Skeletal muscle tissue (tissue), 4 donors: ENCODE data around the gene FAM200B. TPM values are rescaled to one million over a fixed set of nuclear protein-coding genes. Genes with fewer than 3 reads are reported as not detected.
"Not testable (repeated sequence)": the region's sequence is repeated elsewhere in the genome, so short reads cannot be mapped to it uniquely, and the experiment has no call there.

ENCODE experiments used
- H3K27ac ChIP-seq: one replicate; pipeline ENCODE4 v1.7.0; 2013; ENCODE audit warnings: mild to moderate bottlenecking, low read depth, low read length, inconsistent platforms
- H3K27me3 ChIP-seq, 3 donors: one replicate each; pipeline ENCODE4 v1.7.0; 2013; ENCODE audit warnings: low read length in 3 of 3; ENCODE audit not compliant: control insufficient read depth in 3 of 3, insufficient read depth in 3 of 3
- H3K36me3 ChIP-seq, 3 donors: one replicate each; pipeline ENCODE4 v1.7.0; 2013; ENCODE audit warnings: low read length in 3 of 3; ENCODE audit not compliant: control insufficient read depth in 3 of 3, insufficient read depth in 3 of 3
- H3K4me1 ChIP-seq, 3 donors: one replicate each; pipeline ENCODE4 v1.7.0; 2013; ENCODE audit warnings: low read length in 3 of 3, mild to moderate bottlenecking in 3 of 3; ENCODE audit not compliant: control insufficient read depth in 3 of 3, insufficient read depth in 3 of 3
- H3K4me3 ChIP-seq, 3 donors: one replicate each; pipeline ENCODE4 v1.7.0; 2013; ENCODE audit warnings: low read length in 3 of 3
- H3K9ac ChIP-seq, 3 donors: one replicate each; pipeline ENCODE4 v1.7.0; 2013; ENCODE audit warnings: low read length in 3 of 3, mild to moderate bottlenecking in 3 of 3, moderate library complexity in 2 of 3, low read depth in 1 of 3
- H3K9me3 ChIP-seq, 3 donors: one replicate each; pipeline ENCODE4 v1.7.0; 2013; ENCODE audit warnings: low read length in 3 of 3; ENCODE audit not compliant: control insufficient read depth in 3 of 3
- total RNA-seq: library from RNA; depleted of rRNA; stranded (reverse); fragments of >200 nt; gene quantifications from one replicate; pipeline ENCODE4 v1.2.3, GENCODE V29; 2014
- donor health status: Osteomylitis.

The FAM200B gene
- total RNA-seq, 1 donor from 2014 or later = 12.0 TPM

DNA sequence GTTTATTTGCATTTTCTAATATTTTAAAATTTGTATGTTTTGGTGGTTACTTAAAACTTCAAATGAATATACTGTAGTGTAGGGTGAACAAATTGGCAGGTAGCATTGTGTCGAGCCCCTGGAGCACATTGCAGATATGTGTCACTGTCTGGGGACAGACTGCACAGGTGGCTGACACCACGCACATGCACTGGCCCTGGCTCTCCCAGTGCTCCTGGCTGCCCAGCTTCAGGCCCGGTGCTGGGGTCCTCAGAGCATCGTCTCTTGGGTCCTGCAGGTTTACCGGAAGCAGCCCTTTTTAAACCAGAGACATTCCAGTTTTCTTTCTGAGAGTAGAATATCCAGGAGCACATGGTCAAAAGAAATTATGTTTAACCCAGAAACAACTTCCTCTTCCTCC, 36.8 kb downstream of the FAM200B start:
- H3K36me3 ChIP-seq = peaks cover 0 to 6% (median 0%) of the 10 kb centered on the region in 3 donors
- H3K27ac ChIP-seq = no peak overlapping the region
- no peaks in the 10 kb centered on the region for H3K9me3 ChIP-seq
- H3K9ac ChIP-seq = no peak overlapping the region
- no peaks in the 10 kb centered on the region for H3K4me1 ChIP-seq
- H3K4me3 ChIP-seq = no peak overlapping the region
- H3K27me3 ChIP-seq = no peaks in the 10 kb centered on the region

DNA sequence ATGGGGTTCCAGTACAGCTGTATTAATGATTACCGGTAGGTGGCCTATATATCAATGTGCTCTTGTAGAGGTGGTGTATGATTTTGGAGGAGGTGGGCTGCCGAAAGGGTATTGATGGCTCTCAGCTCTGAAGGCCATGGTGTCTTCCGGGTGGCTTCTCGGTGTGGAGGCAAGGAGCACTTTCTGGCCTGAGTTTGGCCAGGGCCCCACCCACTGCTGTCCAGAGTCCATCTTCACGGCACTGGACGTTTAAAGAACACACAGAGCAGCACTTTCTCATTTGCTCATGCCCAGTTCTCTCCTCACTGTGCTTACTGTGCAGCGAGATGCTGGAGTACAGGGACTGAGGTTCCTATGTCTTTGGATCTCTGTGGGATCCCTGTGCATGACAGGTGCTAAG, 37.3 kb downstream of the FAM200B start:
- Histone ChIP-seq H3K27ac (no peak overlapping the region), H3K36me3 (peaks cover 0 to 6% (median 0%) of the 10 kb centered on the region in 3 donors), H3K9me3 (no peaks in the 10 kb centered on the region), H3K27me3 (no peaks in the 10 kb centered on the region), H3K4me1 (no peaks in the 10 kb centered on the region), H3K4me3 (no peak overlapping the region), H3K9ac (no peak overlapping the region)

DNA sequence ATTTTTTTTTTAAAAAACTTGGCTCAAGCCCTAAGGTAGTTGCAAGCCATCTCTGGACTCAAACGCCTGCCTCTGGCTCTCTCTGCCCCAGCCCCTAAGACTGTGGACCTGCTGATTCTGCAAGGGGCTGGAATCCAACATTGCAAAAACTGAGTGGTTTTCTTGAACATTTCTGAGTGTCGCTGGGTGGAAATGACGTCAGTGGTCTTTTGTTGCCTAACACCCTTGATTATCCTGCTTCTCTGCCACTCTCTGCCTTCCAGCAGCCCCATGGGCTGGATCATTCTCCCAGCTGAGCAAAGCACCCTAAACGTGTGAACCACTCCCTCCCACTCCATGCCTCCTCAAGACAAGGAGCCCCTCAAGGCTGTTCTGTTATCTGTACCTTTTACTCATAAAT, 37.9 kb downstream of the FAM200B start:
- Histone ChIP-seq H3K4me3 (no peak overlapping the region), H3K9ac (no peak overlapping the region), H3K4me1 (no peaks in the 10 kb centered on the region), H3K9me3 (no peaks in the 10 kb centered on the region), H3K36me3 (peaks cover 0 to 6% (median 0%) of the 10 kb centered on the region in 3 donors), H3K27ac (no peak overlapping the region), H3K27me3 (no peaks in the 10 kb centered on the region)

DNA sequence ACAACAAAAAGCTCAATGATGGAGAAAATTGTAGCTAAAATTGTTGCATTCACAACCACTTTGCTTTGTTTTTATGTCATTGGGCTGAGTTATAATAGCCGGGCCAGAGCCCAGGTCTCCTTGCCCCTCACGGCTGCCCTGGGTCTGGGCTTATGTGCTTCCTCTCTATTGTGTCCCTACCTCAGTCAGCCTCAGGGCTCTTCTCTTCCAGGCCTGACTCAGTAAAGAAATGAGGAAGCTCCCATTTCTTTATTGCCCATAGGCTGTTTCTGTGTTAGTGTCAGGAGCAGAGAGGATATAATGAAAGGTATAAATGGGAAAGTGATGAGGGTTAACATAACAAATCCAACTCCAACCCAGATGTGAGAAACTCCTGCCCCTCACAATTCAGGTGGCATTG, 39.2 kb downstream of the FAM200B start:
- Histone ChIP-seq H3K9ac (no peak overlapping the region), H3K4me3 (no peak overlapping the region), H3K9me3 (no peaks in the 10 kb centered on the region), H3K27me3 (no peaks in the 10 kb centered on the region), H3K27ac (no peak overlapping the region), H3K4me1 (no peaks in the 10 kb centered on the region), H3K36me3 (peaks cover 0 to 9% (median 0%) of the 10 kb centered on the region in 3 donors)

DNA sequence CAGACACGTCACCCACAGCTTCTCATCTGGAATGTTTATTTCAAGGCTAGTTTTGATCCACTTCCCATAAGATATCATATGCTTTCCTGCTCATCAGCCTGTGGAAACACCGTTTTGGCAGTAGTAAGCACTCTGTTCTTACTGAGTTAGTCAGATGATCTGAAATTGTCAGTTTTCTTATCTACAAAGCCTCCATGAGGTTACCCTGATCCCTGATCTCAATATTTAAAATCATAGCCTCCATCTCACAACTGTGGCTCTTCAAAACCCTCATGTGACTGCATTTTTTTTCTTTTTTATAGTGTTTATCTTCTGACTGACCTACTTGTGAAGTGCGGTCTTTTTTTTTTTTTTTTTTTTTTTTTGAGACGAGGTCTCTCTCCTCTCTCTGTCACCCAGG, 44.0 kb downstream of the FAM200B start:
- Histone ChIP-seq H3K36me3 (peaks cover 0 to 7% (median 0%) of the 10 kb centered on the region in 3 donors), H3K9ac (no peak overlapping the region), H3K9me3 (no peaks in the 10 kb centered on the region), H3K27me3 (no peaks in the 10 kb centered on the region), H3K4me3 (no peak overlapping the region), H3K4me1 (no peaks in the 10 kb centered on the region), H3K27ac (no peak overlapping the region)

DNA sequence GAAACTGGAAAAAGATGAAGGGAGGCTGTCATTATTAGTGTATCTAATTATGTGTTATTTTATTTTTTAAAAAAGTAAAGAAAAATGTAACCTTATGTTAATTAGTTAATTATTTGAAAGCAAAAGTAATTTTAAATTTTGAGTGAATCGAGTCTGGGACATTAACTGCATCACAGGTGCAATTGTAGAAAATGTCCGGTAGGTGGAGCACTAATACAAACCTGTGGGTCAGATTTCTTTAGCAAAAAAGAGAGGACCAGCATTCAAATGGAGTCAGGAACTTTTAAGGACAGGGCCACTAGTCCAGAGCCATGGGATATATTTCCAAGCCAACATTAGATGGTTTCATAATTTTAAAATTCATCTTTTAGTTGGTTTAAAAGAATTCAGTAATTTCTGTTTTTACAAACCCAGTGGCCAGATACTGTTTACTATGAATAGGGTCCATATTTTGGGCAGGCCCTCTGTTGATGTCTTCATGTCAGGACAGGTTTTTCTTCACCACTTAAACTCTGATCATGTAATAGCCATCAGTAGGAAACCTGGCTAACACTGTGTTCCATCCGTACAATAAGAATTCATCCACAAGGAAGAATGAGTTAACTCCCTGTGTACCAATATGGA, 48.4 kb downstream of the FAM200B start:
- Histone ChIP-seq H3K27me3 (no peaks in the 10 kb centered on the region), H3K4me3 (no peak overlapping the region), H3K9me3 (no peaks in the 10 kb centered on the region), H3K27ac (no peak overlapping the region), H3K9ac (no peak overlapping the region), H3K4me1 (no peaks in the 10 kb centered on the region), H3K36me3 (peaks cover 0 to 3% (median 0%) of the 10 kb centered on the region in 3 donors)

DNA sequence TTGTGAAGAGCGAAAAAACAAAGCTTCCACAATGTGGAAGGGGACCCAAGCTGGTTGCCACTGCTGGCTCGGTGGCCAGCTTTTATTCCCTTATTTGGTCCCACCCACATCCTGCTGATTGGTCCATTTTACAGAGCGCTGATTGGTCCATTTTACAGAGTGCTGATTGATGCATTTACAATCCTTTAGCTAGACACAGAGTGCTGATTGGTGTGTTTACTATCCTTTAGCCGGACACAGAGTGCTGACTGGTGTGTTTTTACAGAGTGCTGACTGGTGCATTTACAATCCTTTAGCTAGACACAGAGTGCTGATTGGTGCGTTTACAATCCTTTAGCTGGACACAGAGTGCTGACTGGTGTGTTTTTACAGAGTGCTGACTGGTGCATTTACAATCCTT, 51.4 kb downstream of the FAM200B start:
- H3K27me3 ChIP-seq, H3K27ac ChIP-seq, H3K9me3 ChIP-seq, H3K36me3 ChIP-seq, H3K4me1 ChIP-seq, H3K9ac ChIP-seq, H3K4me3 ChIP-seq: not testable (repeated sequence)

DNA sequence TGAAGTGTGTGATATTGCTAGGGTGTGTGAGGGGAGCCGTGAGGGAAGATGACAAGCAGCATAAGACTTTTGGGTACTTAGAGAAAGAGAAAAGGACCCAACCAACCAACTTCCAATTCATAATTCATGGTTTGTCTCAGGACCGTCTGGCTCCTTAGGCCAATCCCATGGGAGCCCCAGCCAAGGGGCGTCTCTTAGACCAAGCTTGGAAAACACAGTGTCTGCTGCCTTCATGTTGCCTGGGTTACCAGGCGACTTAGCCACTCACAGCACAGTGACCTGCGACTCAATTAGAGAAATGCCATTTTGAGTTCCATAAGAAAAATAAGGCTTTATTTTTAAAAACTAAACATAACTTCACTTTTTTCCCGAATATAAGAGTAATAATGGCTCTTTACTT, 53.9 kb downstream of the FAM200B start:
- Histone ChIP-seq H3K27me3 (no peaks in the 10 kb centered on the region), H3K4me1 (peaks cover 0 to 2% (median 0%) of the 10 kb centered on the region in 3 donors), H3K9me3 (no peaks in the 10 kb centered on the region), H3K9ac (no peak overlapping the region), H3K27ac (no peak overlapping the region), H3K4me3 (no peak overlapping the region), H3K36me3 (no peaks in the 10 kb centered on the region)

DNA sequence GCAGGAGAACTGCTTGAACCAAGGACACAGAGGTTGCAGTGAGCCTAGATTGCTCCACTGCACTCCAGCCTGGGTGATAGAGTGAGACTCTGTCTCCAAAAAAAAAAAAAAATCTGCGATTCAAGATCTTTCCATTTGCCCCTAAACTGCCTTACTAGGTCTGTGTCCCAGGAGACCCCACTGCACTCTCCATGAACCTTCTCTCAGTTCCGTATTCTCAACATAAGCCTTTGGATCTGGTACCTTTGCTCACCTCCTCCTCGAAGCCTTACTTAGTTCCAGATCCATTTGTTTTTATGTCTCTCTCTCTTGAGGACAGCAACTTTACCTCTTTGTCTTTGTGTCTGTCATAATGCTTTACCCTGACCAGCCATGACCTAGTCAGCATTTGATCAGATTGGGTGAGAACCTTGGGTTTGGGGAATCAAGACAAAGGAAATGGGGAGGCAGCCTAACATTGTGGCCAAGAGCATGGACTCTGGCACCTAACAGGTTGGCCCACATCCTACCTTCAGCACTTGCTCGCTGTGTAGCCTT, 55.0 kb downstream of the FAM200B start:
- H3K27ac ChIP-seq = no peak overlapping the region
- H3K36me3 ChIP-seq = no peaks in the 10 kb centered on the region
- H3K9me3 ChIP-seq = no peaks in the 10 kb centered on the region
- H3K4me1 ChIP-seq = peaks cover 0 to 2% (median 0%) of the 10 kb centered on the region in 3 donors
- H3K27me3 ChIP-seq = no peaks in the 10 kb centered on the region
- no peak overlapping the region for H3K9ac ChIP-seq
- H3K4me3 ChIP-seq = no peak overlapping the region

DNA sequence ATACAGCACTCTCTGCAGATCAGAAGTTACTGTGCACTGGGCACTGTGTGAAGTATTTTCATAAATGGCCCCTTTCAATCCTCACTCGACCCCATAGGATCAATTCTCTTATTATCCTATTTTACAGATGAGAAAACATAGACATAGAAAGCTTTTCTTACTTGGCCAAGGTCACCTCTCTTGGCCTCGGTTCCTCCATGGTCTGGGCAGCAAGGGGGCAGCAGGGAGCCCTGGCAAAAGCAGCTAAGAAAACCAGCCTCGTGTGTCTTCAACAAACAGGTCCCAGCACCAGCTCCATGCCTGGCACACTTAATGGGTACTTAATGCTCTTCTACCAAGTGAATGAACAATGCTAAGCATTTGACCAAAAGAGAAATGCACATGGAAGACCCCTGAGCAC, 55.6 kb downstream of the FAM200B start:
- no peaks in the 10 kb centered on the region for H3K9me3 ChIP-seq
- H3K27me3 ChIP-seq = no peaks in the 10 kb centered on the region
- no peaks in the 10 kb centered on the region for H3K36me3 ChIP-seq
- no peak overlapping the region for H3K4me3 ChIP-seq
- H3K4me1 ChIP-seq = peaks cover 0 to 2% (median 0%) of the 10 kb centered on the region in 3 donors
- H3K9ac ChIP-seq = no peak overlapping the region
- no peak overlapping the region for H3K27ac ChIP-seq
